Erythroblast (primary cell): ENCODE measurements around the gene MCM7.

ENCODE experiments used
- GATA1 ChIP-seq: IDR thresholded peaks from 2 replicates; pipeline ENCODE4 v1.6.1; 2011; ENCODE audit warnings: low read depth, mild to moderate bottlenecking, control low read depth, low read length, moderate library complexity
- POLR2A ChIP-seq: IDR thresholded peaks from 2 replicates; pipeline ENCODE4 v1.6.1; 2011; ENCODE audit warnings: mild to moderate bottlenecking, low read length

DNA sequence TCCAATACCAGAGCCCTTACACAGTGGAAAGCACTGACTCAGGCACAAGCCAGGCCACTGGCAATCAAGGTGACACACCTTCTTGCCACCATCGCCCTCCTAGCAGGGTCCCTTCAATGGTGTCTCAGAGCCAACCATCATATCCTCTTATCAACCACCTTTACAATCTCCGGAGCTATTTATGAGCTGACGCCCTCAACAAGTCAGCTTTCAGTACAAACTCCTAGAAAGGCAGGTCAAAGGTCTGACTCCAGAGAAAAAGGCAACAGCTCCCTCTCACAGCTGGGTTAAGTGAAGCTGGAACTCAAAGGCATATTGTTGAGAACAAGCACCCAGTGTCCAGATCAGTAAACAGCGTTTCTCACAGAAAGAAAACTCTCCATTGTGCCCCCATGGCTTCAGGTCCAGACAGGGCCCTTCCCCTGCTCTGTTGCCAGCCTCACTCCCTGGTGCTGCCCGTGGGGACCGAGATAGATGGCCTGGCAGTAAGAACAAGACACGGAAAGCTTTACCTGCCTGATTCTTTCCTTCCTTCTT, 22.1 kb downstream of the MCM7 start:
- TF ChIP-seq POLR2A (no peak), GATA1 (no peak)
